Heart right ventricle (tissue), 16 donors: Measurements from ENCODE around the gene CDK14. TPM values are rescaled to one million over a fixed set of nuclear protein-coding genes. Genes with fewer than 3 reads are reported as not detected.
A peak's percentile ranks its signal among the peaks of the same experiment; 100 is the strongest.

Source experiments
- ATAC-seq, 8 donors: fragments of 200-7000 bp; cut with Tn5 transposase; one replicate each; pipeline ENCODE4 v1.9.1; 2020; ENCODE audit warnings: mild to moderate bottlenecking in 8 of 8, moderate library complexity in 8 of 8, moderate number of reproducible peaks in 1 of 8
- DNase-seq, 2 donors: peaks; one replicate each; pipeline ENCODE4 v3.0.0-alpha.2; 2020
- H3K27ac ChIP-seq, 10 donors: fragments of 200-600 bp; sonication (generic) in 2 of 10; one replicate each; pipeline versions ENCODE4 v1.5.0 to v1.8.0; 2020 to 2022; ENCODE audit warnings: mild to moderate bottlenecking in 3 of 10
- H3K27me3 ChIP-seq, 7 donors: fragments of 200-600 bp; one replicate each; pipeline ENCODE4 v1.8.0; 2021 to 2022; ENCODE audit warnings: mild to moderate bottlenecking in 2 of 7
- H3K36me3 ChIP-seq, 9 donors: fragments of 200-600 bp; sonication (generic) in 1 of 9; one replicate each; pipeline versions ENCODE4 v1.5.0 to v1.8.0; 2020 to 2022; ENCODE audit warnings: mild to moderate bottlenecking in 2 of 9
- H3K4me1 ChIP-seq, 9 donors: fragments of 200-600 bp; sonication (generic) in 1 of 9; one replicate each; pipeline versions ENCODE4 v1.5.0 to v1.8.0; 2020 to 2022; ENCODE audit warnings: mild to moderate bottlenecking in 4 of 9
- H3K4me3 ChIP-seq, 10 donors: fragments of 200-600 bp; sonication (generic) in 2 of 10; one replicate each; pipeline versions ENCODE4 v1.5.0 to v1.8.0; 2020 to 2022; ENCODE audit warnings: mild to moderate bottlenecking in 7 of 10, moderate library complexity in 2 of 10
- H3K9me3 ChIP-seq, 11 donors: fragments of 200-600 bp in 10 of 11; sonication (generic) in 2 of 11; one replicate each; pipeline versions ENCODE4 v1.5.0 to v1.8.0; 2013 to 2022; ENCODE audit warnings: mild to moderate bottlenecking in 2 of 11, control low read depth in 1 of 11, moderate library complexity in 1 of 11
- CTCF ChIP-seq, 9 donors: fragments of 200-600 bp; sonication (generic) in 2 of 9; IDR thresholded peaks; one replicate each; pipeline versions ENCODE4 v1.5.0 to v1.8.0; 2021 to 2022; ENCODE audit warnings: antibody characterized with exemption in 9 of 9, mild to moderate bottlenecking in 5 of 9, moderate library complexity in 1 of 9
- WGBS, 2 donors: extraction: QIAGEN DNeasy Blood & Tissue Kit; methylation state at CpG; one replicate each; pipeline ENCODE4 v1.1.7; 2013; ENCODE audit warnings: inconsistent platforms in 1 of 2; 5-methylcytosine and 5-hydroxymethylcytosine counted together
- intact Hi-C, 10 donors: fragments of 100-400 bp; cut with DNase I; formaldehyde crosslinking; loops; one replicate each; pipeline versions ENCODE4 v1.11.1 to v1.14.2; 2022
- polyA plus RNA-seq, 2 donors: library from polyadenylated mRNA; stranded (reverse); fragments of 200-250 nt; gene quantifications; one replicate each; pipeline ENCODE4 v1.2.3, GENCODE V29; 2013
- total RNA-seq, 10 donors: library from RNA; stranded (reverse); fragmentation: NEBNext Ultra II Directional in 3 of 10; extraction: Animal tissue kit (Norgen Biotek cat#: 25700) in 3 of 10; gene quantifications; one replicate each; pipeline versions ENCODE4 v1.2.1 to v1.2.4, GENCODE V29; 2021 to 2023
- donor health status: Arrhythmogenic right ventricular cardiomyopathy.
- donor health status: ischemic (EF 13 %, LVEDD 7.1; RV severe dilation, severe dysfunction).
- donor health status: healthy with polysubstance abuse.
- donor health status: DM: no; HTN: yes; CAD: no.
- donor health status: DM: no; HTN: no; CAD: no.
- donor health status: ischemic (EF 25% LVEDD 6.9; RV normal size, moderate dysfunction).
- donor health status: ischemic (EF 25% LVEDD 5.7; RV mildly dilated, moderate dysfunction).
- donor health status: healthy.
- donor health status: DM: yes; HTN: yes; CAD: no.
- donor health status: Ischemic cardiomyopathy.
- donor health status: ischemic (EF 35%, LVEDD 5.7; RV mildly dilated, moderate dysfunction).
- donor health status: nonischemic (EF 11% LVEDD 7.7; RV severe dilation, severe dysfunction).
- donor health status: DM: yes; HTN: yes; CAD: no.
- donor health status: PGD.
- donor health status: ischemic (EF 29% LVEDD 5.4; RV normal size, mild dysfunction).
- donor health status: nonischemic (EF 23%, LVEDD 6.1; RV moderate dilation, normal function).

The CDK14 gene
- total and polyA plus RNA-seq, 12 donors = 3.9 to 36.5 (median 21.4) TPM

- H3K9me3 ChIP-seq = no peaks in the 10 kb centered on the region
- no peaks in the 10 kb centered on the region for H3K36me3 ChIP-seq
- H3K27ac ChIP-seq = no peak overlapping the region
- no peak overlapping the region for H3K4me3 ChIP-seq
- no peak for DNase-seq
- H3K4me1 ChIP-seq = no peaks in the 10 kb centered on the region
- no peak for TF ChIP-seq CTCF (IDR thresholded peaks at IDR 0.05)
- H3K27me3 ChIP-seq = no peaks in the 10 kb centered on the region
- 92 to 98% methylated on average over 2 of the region's 2 CpGs for WGBS, 2 donors
- intact Hi-C loops = no loop called here
- no peak for ATAC-seq
Measured at GRCh38 chr7:91019686-91020385, 423.7 kb downstream of the CDK14 start.

- H3K4me1 ChIP-seq = no peaks in the 10 kb centered on the region
- no peaks in the 10 kb centered on the region for H3K9me3 ChIP-seq
- no peaks in the 10 kb centered on the region for H3K27me3 ChIP-seq
- H3K36me3 ChIP-seq = no peaks in the 10 kb centered on the region
- H3K4me3 ChIP-seq = no peak overlapping the region
- intact Hi-C loops = no loop called here
- no peak overlapping the region for H3K27ac ChIP-seq
- no peak for TF ChIP-seq CTCF (IDR thresholded peaks at IDR 0.05)
- WGBS, 2 donors = 79 to 80% methylated on average over 3 of the region's 3 CpGs
- DNase-seq = no peak
- peak in 1 of 8 donors; percentile 18 for ATAC-seq
Measured at GRCh38 chr7:91020636-91021385, 424.7 kb downstream of the CDK14 start.

DNA sequence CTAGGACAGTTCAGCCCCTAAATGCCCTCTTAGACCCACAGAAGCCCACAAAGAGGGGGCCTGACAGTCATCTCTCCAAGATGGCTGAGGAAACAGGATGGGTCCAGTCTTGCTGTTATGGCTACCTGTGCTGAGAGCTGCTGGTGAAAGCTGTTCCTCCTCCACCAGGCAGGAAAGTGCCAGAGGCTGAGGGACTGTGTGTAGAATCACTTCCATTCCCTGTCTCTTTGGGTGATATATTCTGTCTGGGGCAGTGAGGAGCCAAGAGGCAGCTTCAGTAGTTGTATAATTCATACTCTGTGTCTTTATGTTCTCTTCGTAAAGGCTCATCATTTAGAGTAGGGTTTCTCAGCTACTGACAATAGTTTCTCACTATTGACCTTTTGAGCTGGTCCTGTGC lies 425.8 kb downstream of the CDK14 start:
- Histone ChIP-seq H3K9me3 (no peaks in the 10 kb centered on the region), H3K4me1 (no peaks in the 10 kb centered on the region), H3K36me3 (no peaks in the 10 kb centered on the region), H3K27me3 (no peaks in the 10 kb centered on the region), H3K27ac (no peak overlapping the region), H3K4me3 (no peak overlapping the region)
- WGBS, 2 donors = 98 to 100% methylated on average over 1 of the region's 1 CpG
- no peak for ATAC-seq
- TF ChIP-seq CTCF (IDR thresholded peaks at IDR 0.05) = no peak
- no peak for DNase-seq
- intact Hi-C loops = no loop called here

GRCh38 chr7:91025906-91026390 lies 429.8 kb downstream of the CDK14 start:
- H3K4me1 ChIP-seq = peaks cover 0 to 6% (median 0%) of the 10 kb centered on the region in 9 donors
- H3K36me3 ChIP-seq = no peaks in the 10 kb centered on the region
- no peak overlapping the region for H3K27ac ChIP-seq
- ATAC-seq (no peak), DNase-seq (no peak)
- H3K27me3 ChIP-seq = no peaks in the 10 kb centered on the region
- WGBS, 2 donors = 92 to 97% methylated on average over 2 of the region's 2 CpGs
- no peaks in the 10 kb centered on the region for H3K9me3 ChIP-seq
- no peak overlapping the region for H3K4me3 ChIP-seq
- TF ChIP-seq CTCF (IDR thresholded peaks at IDR 0.05) = no peak
- intact Hi-C loops = no loop called here
